OCI-LY1 (cell line): ENCODE data around the gene SLC4A1.

Experiments
- EZH2 ChIP-seq: fragments of 200-600 bp; sonication (generic), shearing (Covaris generic); IDR thresholded peaks from 2 replicates; pipeline ENCODE4 v1.8.0; 2017; ENCODE audit warnings: borderline replicate concordance, mixed run types, mild to moderate bottlenecking, antibody characterized with exemption, low read length, moderate library complexity, mixed read lengths
- TF ChIP-seq, protein P1 (sequence below): fragments of 200-600 bp; sonication (generic), shearing (Covaris generic); IDR thresholded peaks from 2 replicates; pipeline ENCODE4 v1.5.1; 2017; ENCODE audit warnings: mild to moderate bottlenecking, antibody characterized with exemption, low read length, moderate library complexity, mixed read lengths

DNA sequence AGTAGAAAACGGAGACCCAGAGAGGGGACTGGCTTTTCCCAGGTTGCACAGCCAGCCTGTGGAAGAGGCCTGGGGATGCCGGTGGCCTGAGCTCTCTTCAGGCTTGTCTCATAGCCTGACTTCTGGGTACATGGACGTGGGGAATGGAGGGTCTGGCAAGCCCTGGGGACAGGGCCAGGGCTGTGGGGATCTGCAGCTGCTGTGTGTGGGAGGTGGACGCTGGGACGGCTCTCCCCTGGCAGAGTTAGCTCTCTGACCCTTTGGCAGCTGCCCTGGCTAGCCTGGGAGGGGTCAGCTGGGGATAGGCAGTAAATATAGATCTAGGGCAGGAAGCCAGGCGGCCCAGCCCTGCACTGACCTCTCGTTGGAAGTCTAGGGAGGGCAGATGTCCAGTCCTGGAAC, 20.5 kb downstream of the SLC4A1 start:
- no peak for TF ChIP-seq EZH2
- TF ChIP-seq, protein P1, sequence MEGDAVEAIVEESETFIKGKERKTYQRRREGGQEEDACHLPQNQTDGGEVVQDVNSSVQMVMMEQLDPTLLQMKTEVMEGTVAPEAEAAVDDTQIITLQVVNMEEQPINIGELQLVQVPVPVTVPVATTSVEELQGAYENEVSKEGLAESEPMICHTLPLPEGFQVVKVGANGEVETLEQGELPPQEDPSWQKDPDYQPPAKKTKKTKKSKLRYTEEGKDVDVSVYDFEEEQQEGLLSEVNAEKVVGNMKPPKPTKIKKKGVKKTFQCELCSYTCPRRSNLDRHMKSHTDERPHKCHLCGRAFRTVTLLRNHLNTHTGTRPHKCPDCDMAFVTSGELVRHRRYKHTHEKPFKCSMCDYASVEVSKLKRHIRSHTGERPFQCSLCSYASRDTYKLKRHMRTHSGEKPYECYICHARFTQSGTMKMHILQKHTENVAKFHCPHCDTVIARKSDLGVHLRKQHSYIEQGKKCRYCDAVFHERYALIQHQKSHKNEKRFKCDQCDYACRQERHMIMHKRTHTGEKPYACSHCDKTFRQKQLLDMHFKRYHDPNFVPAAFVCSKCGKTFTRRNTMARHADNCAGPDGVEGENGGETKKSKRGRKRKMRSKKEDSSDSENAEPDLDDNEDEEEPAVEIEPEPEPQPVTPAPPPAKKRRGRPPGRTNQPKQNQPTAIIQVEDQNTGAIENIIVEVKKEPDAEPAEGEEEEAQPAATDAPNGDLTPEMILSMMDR, result no peak
